Measurements from ENCODE around the gene PRLHR. TPM values are rescaled to one million over a fixed set of nuclear protein-coding genes. Genes with fewer than 3 reads are reported as not detected.
A peak's percentile ranks its signal among the peaks of the same experiment; 100 is the strongest.

Gene PRLHR
- total and polyA plus RNA-seq, 2 of the 13 experiments (the other 11 are each of a cell fraction or from before 2014, with no cell fraction given): not detected

DNA sequence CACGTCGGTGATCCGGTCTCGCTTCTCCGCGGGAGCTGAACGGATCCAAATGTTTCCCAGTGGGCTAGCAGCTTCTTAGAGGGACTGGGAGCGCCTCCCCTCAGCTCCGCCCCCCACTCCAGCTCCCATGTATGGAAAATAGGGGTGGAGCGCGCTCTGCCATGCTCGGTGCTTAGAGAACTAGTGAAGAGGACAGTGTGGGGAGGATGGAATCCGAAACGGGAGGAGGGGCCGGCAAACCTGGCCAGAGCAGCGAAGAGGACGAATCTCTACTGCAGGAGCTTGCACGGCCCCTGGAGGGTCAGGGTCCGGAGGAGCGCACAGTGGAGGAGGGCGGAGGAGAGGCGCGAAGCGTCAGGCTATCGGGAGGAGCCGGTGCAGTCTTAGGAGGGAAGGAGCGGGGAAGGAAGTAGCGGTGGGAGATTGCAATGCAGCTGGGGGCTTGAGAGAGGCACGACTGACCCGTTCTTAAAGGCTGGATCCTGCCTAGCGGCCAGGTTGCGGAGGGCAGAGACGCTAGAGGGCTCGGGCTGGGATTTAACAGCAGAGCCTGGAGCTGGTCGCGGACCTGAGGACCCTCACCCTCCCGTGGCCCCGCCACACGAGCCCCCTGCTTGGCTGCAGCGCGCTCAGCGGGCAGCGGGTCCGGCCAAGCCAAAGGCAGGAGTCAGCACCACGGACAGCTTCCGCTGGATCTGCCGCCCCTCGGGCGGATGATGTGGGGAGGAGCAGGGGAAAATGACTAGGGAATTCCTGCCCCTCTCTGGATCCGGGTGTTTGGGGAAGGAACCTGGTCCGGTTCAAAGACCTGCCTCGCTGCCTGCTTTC is at the start of gene PRLHR (continued):
- TF ChIP-seq ZNF772 (CRISPR knock-in tag; IDR thresholded peaks at IDR 0.05): 0 out of 2 replicates have a peak, but pooled peaks have one; percentile 44
- 0 out of 2 replicates have a peak, but pooled peaks have one; percentile 14 for TF ChIP-seq THAP11 (CRISPR knock-in tag; IDR thresholded peaks at IDR 0.05)
- TF ChIP-seq HIVEP1 (CRISPR knock-in tag; IDR thresholded peaks at IDR 0.05): peak; percentile 52; the same call in 1 of the 2 replicates
- no peak for TF ChIP-seq EEA1 (CRISPR knock-in tag; IDR thresholded peaks at IDR 0.05; ENCODE audit: borderline replicate concordance)
- peak; percentile 79; the same call in 1 of the 2 replicates for TF ChIP-seq ZNF232 (CRISPR knock-in tag; IDR thresholded peaks at IDR 0.05; ENCODE audit: borderline replicate concordance)
- TF ChIP-seq, protein P1, sequence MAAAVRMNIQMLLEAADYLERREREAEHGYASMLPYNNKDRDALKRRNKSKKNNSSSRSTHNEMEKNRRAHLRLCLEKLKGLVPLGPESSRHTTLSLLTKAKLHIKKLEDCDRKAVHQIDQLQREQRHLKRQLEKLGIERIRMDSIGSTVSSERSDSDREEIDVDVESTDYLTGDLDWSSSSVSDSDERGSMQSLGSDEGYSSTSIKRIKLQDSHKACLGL (CRISPR knock-in tag; IDR thresholded peaks at IDR 0.05): 0 out of 2 replicates have a peak, but pooled peaks have one; percentile 36
- no peak for TF ChIP-seq TEAD2 (CRISPR knock-in tag; IDR thresholded peaks at IDR 0.05)
- TF ChIP-seq PAF1 (CRISPR knock-in tag; IDR thresholded peaks at IDR 0.05): no peak
- TF ChIP-seq ISX (CRISPR knock-in tag; conservative IDR thresholded peaks at IDR 0.05): no peak
- TF ChIP-seq ZSCAN21 (CRISPR knock-in tag; IDR thresholded peaks at IDR 0.05; ENCODE audit: borderline replicate concordance): 0 out of 2 replicates have a peak, but pooled peaks have one; percentile 32
- TF ChIP-seq ZFP1 (CRISPR knock-in tag; IDR thresholded peaks at IDR 0.05): no peak
- TF ChIP-seq ZNF605 (CRISPR knock-in tag; IDR thresholded peaks at IDR 0.05): peak; percentile 67; the same call in 1 of the 2 replicates
- TF ChIP-seq POLR2AphosphoS5 (IDR thresholded peaks at IDR 0.05; ENCODE audit: low read depth, low read length): no peak
- peak; percentile 96 for TF ChIP-seq MIER2 (CRISPR knock-in tag; IDR thresholded peaks at IDR 0.05)
- TF ChIP-seq, protein P2, sequence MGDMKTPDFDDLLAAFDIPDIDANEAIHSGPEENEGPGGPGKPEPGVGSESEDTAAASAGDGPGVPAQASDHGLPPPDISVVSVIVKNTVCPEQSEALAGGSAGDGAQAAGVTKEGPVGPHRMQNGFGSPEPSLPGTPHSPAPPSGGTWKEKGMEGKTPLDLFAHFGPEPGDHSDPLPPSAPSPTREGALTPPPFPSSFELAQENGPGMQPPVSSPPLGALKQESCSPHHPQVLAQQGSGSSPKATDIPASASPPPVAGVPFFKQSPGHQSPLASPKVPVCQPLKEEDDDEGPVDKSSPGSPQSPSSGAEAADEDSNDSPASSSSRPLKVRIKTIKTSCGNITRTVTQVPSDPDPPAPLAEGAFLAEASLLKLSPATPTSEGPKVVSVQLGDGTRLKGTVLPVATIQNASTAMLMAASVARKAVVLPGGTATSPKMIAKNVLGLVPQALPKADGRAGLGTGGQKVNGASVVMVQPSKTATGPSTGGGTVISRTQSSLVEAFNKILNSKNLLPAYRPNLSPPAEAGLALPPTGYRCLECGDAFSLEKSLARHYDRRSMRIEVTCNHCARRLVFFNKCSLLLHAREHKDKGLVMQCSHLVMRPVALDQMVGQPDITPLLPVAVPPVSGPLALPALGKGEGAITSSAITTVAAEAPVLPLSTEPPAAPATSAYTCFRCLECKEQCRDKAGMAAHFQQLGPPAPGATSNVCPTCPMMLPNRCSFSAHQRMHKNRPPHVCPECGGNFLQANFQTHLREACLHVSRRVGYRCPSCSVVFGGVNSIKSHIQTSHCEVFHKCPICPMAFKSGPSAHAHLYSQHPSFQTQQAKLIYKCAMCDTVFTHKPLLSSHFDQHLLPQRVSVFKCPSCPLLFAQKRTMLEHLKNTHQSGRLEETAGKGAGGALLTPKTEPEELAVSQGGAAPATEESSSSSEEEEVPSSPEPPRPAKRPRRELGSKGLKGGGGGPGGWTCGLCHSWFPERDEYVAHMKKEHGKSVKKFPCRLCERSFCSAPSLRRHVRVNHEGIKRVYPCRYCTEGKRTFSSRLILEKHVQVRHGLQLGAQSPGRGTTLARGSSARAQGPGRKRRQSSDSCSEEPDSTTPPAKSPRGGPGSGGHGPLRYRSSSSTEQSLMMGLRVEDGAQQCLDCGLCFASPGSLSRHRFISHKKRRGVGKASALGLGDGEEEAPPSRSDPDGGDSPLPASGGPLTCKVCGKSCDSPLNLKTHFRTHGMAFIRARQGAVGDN (CRISPR knock-in tag; IDR thresholded peaks at IDR 0.05): peak; percentile 23; the same call in 1 of the 2 replicates
- TF ChIP-seq ZNF746 (CRISPR knock-in tag; IDR thresholded peaks at IDR 0.05): no peak
- no peak for TF ChIP-seq GATA4 (IDR thresholded peaks at IDR 0.05; ENCODE audit: borderline replicate concordance, low read depth)
- TF ChIP-seq, protein P3, sequence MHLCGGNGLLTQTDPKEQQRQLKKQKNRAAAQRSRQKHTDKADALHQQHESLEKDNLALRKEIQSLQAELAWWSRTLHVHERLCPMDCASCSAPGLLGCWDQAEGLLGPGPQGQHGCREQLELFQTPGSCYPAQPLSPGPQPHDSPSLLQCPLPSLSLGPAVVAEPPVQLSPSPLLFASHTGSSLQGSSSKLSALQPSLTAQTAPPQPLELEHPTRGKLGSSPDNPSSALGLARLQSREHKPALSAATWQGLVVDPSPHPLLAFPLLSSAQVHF (CRISPR knock-in tag; IDR thresholded peaks at IDR 0.05): no peak
- TF ChIP-seq, protein P4, sequence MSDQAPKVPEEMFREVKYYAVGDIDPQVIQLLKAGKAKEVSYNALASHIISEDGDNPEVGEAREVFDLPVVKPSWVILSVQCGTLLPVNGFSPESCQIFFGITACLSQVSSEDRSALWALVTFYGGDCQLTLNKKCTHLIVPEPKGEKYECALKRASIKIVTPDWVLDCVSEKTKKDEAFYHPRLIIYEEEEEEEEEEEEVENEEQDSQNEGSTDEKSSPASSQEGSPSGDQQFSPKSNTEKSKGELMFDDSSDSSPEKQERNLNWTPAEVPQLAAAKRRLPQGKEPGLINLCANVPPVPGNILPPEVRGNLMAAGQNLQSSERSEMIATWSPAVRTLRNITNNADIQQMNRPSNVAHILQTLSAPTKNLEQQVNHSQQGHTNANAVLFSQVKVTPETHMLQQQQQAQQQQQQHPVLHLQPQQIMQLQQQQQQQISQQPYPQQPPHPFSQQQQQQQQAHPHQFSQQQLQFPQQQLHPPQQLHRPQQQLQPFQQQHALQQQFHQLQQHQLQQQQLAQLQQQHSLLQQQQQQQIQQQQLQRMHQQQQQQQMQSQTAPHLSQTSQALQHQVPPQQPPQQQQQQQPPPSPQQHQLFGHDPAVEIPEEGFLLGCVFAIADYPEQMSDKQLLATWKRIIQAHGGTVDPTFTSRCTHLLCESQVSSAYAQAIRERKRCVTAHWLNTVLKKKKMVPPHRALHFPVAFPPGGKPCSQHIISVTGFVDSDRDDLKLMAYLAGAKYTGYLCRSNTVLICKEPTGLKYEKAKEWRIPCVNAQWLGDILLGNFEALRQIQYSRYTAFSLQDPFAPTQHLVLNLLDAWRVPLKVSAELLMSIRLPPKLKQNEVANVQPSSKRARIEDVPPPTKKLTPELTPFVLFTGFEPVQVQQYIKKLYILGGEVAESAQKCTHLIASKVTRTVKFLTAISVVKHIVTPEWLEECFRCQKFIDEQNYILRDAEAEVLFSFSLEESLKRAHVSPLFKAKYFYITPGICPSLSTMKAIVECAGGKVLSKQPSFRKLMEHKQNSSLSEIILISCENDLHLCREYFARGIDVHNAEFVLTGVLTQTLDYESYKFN (CRISPR knock-in tag; conservative IDR thresholded peaks at IDR 0.05): no peak

Measured in HepG2 (cell line).